HG02970 (cell line): Measurements from ENCODE around the gene SMC3.
"Not testable (repeated sequence)": the region's sequence is repeated elsewhere in the genome, so short reads cannot be mapped to it uniquely, and the experiment has no call there.

Experiments
- ATAC-seq: cut with Tn5 transposase; IDR thresholded peaks from one replicate; pipeline ENCODE4 v1.9.1; 2021; ENCODE audit warnings: mild to moderate bottlenecking, moderate library complexity, moderate number of reproducible peaks; ENCODE audit not compliant: unreplicated experiment, low FRiP score

Gene SMC3

GRCh38 chr10:110619514-110620397 lies 52.3 kb downstream of the SMC3 start:
- no peak for ATAC-seq

GRCh38 chr10:110620398-110620719 lies 52.9 kb downstream of the SMC3 start:
- ATAC-seq, result no peak

GRCh38 chr10:110623316-110623715 lies 55.8 kb downstream of the SMC3 start:
- not testable (repeated sequence) for ATAC-seq

- ATAC-seq, result no peak
Observed at GRCh38 chr10:110625356-110625894, 57.9 kb downstream of the SMC3 start.

GRCh38 chr10:110625951-110626855 lies 58.7 kb downstream of the SMC3 start:
- no peak for ATAC-seq

GRCh38 chr10:110628161-110628560 lies 60.7 kb downstream of the SMC3 start:
- no peak for ATAC-seq

GRCh38 chr10:110629680-110630191 lies 62.2 kb downstream of the SMC3 start:
- no peak for ATAC-seq

- ATAC-seq, result no peak
Observed at GRCh38 chr10:110631934-110632333, 64.4 kb downstream of the SMC3 start.

GRCh38 chr10:110632591-110633215 lies 65.2 kb downstream of the SMC3 start:
- no peak for ATAC-seq

- ATAC-seq, result no peak
Observed at GRCh38 chr10:110634527-110635209, 67.2 kb downstream of the SMC3 start.

GRCh38 chr10:110636572-110636931 lies 69.1 kb downstream of the SMC3 start:
- ATAC-seq, result no peak

GRCh38 chr10:110636932-110637557 lies 69.5 kb downstream of the SMC3 start:
- ATAC-seq, result no peak

- no peak for ATAC-seq
Observed at GRCh38 chr10:110637558-110638053, 70.1 kb downstream of the SMC3 start.

- no peak for ATAC-seq
Observed at GRCh38 chr10:110638319-110638718, 70.8 kb downstream of the SMC3 start.

- ATAC-seq, result not testable (repeated sequence)
Observed at GRCh38 chr10:110639046-110639445, 71.6 kb downstream of the SMC3 start.

- not testable (repeated sequence) for ATAC-seq
Observed at GRCh38 chr10:110639858-110640257, 72.4 kb downstream of the SMC3 start.

- ATAC-seq, result no peak
Observed at GRCh38 chr10:110641256-110641655, 73.8 kb downstream of the SMC3 start.

- ATAC-seq, result no peak
Observed at GRCh38 chr10:110642204-110643034, 74.9 kb downstream of the SMC3 start.
